ENCODE results near the gene SVIP.

SVIP gene

GRCh38 chr11:22787551-22788162 is 41.9 kb downstream of the SVIP start:
- no peak for DNase-seq

GRCh38 chr11:22787055-22787454 is 42.5 kb downstream of the SVIP start:
- DNase-seq: no peak

GRCh38 chr11:22786475-22786874 is 43.1 kb downstream of the SVIP start:
- no peak for DNase-seq

GRCh38 chr11:22785251-22785650 is 44.4 kb downstream of the SVIP start:
- no peak for DNase-seq

- no peak for DNase-seq
Observed at GRCh38 chr11:22780952-22781593, 48.5 kb downstream of the SVIP start.

GRCh38 chr11:22779850-22780249 is 49.8 kb downstream of the SVIP start:
- DNase-seq: no peak

- DNase-seq: no peak
Observed at GRCh38 chr11:22778642-22779041, 51.0 kb downstream of the SVIP start.

- DNase-seq: no peak
Observed at GRCh38 chr11:22775248-22775647, 54.4 kb downstream of the SVIP start.

- DNase-seq: no peak
Observed at GRCh38 chr11:22774716-22775115, 54.9 kb downstream of the SVIP start.

GRCh38 chr11:22769081-22769480 is 60.5 kb downstream of the SVIP start:
- no peak for DNase-seq
